NCI-H1436 treated with DMSO at 0.1 percent for 48 hours (cell line): Measurements from ENCODE around the gene MTUS2.

Source experiments
- DNase-seq: peaks from one replicate; lab custom pipeline; 2025; lab: John Stamatoyannopoulos, UW

Gene MTUS2

DNA sequence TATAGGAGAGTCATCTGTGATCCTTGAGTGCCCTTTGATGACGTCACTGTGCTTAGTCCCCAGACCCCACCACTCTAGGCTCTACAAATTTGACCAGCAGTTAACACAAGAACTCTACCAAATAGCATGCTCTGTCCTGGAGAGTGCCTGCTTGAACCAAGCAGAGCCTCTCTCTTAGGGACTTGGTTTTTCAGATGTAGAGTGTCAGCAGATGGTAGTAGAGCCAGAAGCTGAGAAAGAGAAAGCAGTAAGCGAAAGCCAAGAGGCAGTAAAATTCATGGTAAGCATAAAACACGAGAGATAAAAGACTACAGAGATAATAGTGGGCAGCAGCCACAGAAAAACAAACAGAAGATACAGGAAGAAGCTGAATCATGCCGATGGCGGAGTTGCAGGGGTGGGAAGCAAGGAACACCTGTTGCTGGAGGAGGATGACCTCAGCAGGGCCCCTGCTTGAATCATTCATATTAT lies 582.1 kb downstream of the MTUS2 start:
- no peak for DNase-seq

DNA sequence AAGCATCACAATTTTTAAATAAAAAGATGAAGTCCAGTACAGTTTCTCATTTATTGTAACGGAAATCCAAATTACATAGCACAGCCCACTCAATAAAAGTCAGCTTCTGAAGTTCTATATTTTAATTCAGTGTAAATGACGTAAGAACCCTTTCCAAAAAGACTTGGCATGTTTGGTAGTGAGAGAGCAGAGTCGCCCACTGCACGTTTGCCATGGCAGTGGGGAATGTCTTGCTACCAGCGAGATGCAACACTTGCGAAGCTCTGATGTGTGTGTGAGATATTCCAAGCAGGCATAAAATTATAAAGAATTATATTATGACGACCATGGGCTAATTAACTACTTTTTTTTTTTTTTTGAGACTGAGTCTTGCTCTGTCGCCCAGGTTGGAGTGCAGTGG lies 585.3 kb downstream of the MTUS2 start:
- DNase-seq: no peak

DNA sequence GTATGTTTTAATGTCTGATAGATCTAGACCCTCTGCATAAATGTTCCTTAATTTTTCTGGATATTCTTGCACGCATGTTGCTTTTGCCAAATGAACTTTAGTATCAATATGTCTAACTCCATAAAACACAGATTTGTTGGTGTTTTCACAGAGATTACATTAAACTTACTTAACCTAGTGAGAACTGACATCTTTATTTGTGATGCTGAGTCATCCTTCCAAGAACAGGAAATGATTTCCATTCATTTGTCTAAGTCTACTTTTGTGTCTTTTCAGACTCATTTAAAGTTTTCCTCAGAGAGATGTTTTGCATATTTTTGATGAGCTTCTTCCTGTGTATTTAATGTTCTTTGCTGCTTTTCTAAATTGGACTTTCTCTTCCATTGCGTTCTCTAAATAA lies 591.3 kb downstream of the MTUS2 start:
- DNase-seq: no peak

DNA sequence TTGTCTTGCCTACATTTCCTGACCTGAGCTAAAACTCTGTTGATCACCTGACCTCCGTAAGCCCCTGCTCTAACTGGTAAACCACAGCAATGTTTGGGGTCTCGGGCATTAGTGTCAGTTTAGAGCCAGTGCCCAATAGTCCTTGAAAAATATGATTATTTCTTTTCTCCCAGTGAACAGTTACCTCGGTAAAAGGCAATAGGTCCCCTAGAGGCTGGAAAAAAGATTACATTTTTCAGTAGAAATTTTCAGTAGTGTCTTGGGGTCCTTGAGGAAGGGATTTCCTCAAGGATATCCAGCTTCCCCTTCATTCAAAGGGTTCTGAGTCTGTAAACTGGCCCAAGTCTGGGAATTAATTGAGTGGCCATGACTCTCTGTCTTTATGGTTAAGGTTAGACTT lies 597.9 kb downstream of the MTUS2 start:
- no peak for DNase-seq

DNA sequence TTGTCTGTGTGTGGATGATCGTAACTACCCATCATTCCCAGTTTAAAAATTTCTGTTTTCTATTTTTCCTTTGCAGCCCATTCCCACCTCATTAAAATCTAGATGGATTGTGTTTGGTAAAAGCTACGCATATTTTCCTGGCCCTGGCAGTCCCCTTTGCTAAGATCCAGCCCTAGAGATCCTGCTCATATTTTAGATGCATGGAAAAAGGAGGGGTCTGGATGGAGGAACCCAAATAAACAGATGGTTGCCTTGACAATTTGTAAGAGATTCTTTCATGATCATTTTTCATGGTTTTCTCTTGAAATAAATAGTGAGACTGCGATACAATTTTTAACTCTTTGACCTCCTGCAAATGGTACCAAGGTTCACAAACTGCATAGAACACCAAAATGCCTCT lies 601.0 kb downstream of the MTUS2 start:
- no peak for DNase-seq

DNA sequence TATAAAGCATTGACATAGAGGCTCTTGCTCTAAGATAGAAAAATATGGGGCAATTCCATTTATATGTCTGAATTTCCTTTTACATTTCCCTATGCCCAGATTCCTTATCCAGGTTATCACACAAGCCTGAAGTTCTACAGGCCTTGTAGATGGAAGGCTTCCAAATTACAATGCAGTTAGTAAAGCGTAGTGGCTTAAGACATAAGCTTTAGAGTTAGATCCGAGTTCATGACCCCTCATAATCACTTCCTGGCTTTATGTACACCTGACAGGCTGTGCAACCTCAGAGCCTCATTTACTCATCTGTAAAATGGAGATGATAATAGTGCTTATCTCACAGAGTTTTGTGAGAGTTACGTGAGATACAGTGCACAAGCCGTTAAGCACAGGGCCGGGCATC lies 601.9 kb downstream of the MTUS2 start:
- no peak for DNase-seq

DNA sequence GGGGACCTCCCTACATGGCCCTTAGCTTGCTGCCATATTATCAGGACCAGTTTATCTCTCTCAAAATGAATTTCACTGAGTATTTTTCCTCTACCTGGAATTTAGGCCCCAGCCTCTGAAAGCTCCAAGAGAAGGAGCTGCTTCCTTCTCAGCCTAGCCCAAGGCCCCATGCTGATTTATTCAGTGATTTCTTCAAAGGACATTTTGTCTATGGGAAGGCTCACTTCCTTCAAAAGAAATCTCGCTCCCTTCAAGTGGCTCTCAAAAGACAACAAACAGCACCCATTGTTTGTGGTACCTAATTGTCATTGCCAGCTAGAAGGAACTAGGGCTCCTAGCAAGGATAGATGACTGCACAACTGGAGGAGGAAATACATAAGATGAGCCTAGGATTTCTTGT lies 602.9 kb downstream of the MTUS2 start:
- DNase-seq: no peak

DNA sequence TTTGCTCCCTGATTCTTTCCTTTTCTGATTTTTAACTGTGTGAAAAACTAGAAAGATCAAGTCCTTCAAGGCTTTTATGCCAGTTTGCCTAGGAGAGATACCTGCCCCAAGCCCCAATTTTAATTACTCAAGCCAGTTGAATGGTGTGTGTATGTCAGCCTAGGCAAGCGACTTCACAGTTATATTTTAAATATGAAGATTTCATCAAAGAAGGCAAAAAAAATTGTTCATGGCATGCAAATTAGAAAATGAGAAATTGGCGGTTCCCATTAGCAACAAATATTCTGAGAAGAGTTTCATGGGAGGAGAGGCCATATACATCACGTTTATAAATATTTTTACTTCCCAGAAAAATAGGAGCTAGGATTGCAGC lies 607.8 kb downstream of the MTUS2 start:
- no peak for DNase-seq

DNA sequence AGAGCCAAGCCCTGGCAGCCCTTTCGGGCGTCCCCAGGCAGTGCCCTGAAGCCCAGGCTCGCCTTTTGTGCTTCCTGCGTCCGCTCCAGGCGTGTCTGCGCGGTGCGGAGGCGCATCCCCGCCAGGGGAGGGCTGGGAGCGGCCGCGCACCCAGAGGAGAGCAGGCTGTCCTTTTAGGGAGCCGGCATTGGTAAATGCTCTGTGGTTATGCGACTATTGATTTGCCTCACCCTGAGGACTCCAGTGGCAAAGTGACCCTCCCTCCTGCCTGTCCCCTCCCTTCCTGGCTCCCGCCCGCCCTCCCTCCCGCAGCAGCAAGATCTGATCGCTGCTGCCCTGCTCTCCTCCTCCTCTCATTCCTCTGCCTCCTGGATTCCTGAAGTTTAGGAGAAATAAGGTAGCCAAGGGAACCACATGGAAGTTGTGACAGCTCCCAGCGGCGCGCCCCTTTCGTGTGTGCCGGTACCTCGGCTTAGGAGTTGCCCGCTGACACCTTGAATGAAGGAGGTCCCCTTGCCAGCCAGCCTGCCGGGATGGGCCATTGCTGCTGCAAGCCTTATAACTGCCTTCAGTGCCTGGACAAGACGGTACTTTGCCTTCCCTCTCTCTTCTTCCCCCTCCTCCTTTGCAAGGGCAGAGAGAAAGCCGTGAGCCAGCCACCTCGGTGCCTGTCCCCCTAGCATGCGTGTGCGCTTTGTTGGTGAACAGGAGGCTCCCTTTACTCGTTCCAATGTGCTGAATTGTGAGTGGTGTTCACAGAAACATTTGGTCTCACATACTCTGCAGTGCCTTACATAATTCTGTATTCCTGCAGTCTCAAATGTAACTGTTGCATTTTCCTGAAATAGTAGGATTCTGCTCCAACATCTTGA lies 608.4 kb downstream of the MTUS2 start:
- no peak for DNase-seq

DNA sequence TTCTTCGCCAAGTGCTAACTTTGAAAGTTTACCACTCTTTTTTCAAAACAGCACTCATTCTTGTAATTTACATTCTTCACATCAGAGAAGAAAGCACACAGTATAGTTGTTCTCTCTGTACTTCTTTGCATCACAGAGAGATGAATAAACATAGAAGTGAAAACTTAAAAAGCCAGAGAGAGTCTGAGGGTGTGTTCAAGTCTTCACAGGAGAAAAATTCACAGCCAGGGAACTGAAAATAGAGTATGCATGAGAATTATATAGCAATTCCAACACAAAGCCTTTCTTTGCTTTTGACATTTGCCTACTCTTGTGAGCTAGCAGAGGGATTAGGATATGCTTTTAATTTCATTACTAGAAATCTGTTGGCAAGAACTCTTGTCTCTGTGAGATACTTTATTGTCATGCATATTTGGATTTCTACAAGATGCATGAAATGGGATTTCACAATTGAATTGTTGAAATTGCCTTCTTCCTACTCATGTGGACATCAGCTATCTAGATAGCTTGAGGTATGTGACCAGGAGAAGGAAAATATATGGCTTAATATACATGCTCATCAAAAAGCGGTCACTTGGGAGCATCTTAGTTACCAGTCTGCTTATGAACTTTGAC lies 609.3 kb downstream of the MTUS2 start:
- DNase-seq: no peak

DNA sequence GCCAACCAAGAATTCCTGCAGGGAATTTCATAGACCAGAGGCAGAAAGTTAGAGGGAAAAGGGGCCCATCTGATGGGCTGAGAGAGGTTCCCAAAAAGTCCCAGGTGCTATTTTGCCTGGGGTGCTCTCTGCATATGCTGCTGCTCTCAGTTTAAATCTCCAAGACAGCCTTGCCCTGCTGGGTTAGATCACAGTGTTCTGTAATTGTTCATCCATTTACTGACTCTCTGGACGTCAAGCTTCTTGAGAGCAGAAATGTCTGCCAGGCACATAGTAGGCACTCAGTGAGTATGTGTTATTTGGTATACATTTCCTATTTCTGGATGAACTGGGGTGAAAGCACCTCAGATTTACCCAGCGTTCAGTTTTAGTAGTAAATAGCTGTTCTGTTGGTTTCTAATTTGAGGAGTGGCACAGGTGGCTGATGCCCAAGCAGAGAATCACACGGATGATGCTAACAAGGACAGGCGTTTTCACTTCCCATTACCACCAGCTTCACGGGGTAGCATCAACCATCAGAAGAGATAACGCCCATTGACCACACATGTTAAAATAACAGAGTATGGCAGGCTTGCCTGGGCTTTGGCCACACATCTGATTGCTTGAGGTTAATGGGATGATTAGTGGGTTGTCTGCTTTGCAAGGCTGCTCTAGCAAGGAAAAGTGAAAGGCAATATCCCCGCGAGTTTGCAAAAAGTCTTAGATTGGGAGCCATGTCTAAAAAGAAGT lies 614.2 kb downstream of the MTUS2 start:
- no peak for DNase-seq

DNA sequence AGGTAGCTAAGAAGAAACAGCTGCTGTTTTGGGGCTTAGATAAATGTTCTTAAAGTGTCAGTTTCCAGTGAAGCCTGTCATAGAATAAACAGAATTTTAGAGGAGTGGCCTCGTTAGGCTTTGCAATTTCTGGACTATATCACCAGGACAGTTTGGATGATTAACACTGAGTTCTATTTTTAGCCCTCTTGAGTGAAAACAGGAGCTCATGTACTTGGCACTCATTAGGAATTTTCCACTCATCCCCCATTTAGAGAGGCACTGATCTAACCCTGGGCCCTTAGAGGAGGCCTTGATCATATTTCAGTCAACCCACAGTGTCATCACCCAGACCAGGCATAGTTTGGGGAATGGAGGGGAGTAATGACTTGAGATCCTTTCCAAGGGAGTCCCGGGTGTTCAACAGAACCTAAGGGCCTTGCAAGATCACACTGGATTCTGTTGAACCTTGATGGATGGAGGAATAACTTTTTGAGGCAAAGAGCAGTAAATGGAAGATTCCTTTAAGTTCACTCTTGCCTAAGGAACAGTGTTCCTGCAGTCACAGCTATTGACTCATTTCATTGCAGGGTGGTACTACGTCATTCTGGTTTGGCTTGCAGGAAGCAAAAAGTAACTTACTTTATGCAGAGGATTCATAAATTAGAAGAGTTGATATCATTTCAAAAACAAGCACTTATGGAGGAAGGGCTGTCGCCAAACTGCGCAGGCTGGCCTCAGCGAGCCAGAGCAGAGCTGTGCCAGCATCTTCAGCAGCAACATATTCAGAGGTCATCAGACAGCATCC lies 615.2 kb downstream of the MTUS2 start:
- DNase-seq: no peak

DNA sequence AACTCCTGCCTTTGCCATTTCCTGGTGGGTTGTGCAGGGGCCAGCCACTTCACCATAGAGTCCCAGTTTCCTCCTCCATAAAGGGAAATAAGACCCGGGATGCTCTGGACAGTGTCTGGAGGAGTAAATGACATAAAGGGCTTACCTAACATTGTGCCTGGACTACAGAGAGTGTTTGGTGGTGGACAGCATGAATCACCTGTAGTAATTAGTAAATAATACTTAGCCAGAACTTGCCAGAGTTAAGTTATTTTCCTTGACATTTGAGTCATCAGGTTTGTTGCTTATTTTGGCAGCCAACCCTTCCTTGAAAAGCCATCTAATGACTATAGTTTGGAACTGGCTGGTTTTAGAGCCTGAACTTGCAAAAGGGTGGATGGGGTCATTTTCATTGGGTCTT lies 616.2 kb downstream of the MTUS2 start:
- DNase-seq: no peak

DNA sequence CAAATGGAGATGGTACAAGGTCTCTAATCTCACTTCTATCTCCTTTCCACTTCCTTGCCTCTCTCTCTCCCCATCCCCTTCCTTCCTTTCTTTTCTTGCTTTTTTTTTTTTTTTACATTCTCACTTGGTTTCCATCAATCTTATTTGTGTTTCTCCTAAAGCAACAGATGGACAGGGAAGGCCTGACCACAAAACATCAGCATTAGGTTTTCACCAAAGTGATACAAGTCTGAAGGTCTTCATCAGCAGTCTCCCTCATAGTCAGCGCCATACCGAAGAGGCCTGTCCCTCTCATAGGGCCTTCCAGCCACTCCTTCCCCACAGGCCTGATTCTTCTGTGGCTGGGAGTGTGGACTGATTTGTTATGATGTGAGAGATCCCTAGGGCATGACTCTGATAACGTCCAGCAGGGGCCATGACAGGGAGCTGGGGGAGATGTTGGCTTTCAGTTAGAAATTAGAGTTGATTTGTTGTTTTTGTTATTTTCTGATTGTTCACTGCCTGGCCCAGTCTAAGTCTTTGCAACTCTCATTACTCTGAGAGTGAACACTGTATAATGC lies 616.7 kb downstream of the MTUS2 start:
- DNase-seq: no peak

DNA sequence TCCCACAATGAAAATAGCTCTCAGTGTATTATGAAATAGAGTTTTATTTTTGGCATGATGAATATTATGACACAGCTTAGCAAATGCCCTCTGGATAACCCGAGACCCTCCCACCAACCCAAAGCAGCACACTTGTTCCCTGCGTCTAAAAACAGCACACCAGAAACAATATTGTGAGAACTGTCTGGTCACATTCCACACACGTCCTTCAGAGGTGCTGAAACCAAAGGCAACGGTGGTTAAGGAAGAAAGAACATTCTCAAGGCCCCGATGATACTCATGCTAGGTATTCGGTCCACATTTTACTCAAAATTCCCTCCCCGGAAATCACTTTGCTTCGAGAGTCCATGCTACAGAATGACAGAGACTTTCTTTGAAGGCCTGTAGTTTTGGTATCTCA lies 618.6 kb downstream of the MTUS2 start:
- no peak for DNase-seq

DNA sequence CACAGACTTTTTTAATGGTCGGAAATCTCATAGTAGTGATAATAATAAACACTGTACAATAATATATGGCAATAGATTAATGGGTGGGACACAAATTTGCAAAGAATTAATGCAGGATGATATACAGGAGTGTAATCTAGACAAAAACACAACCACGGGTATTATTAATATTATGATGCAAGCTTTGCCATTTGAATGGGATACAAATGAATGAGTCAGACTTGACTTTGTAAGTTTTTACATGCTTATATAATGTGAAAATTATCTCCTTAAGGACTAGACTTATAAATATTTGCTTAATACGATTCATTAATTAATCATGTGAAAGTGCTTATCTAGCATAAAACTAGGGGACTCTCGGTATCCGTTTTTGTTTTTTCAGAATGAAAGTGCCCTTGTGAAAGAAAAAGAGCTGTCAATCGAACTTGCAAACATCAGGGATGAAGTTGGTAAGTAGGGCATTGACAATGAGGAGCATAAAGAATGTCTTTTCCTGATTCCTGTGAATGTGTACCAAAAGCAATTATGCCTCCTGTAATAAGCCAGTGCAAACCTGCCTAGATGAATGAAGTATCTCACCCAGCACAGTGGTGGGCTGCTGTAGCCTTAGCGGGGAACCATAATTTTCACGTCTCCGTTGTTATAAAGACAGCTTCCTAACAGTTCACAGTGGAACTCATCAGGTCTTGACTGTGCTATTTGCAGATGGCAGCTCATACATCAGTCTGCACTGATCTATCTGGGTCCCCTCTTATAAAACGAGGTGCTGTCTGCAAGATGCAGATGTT lies 619.7 kb downstream of the MTUS2 start:
- DNase-seq: no peak

DNA sequence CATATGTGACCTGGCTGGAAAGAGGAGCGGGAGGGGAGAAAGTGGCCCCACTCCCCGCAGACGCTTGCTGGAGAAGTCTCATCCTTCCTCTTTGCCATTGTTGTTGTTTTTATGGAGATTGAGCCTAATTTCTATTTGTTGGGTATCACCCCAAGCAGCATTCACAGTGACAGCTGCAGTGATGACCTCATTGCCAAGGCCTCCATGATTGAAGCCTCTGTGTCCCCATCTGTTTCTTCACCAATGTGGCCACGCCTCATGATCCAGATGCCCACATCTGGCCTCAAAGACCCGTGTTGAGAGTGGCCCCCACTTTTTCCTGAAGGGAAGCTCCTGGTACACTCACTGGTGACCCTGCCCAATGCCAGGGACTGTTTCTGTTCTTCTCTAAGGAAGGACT lies 621.2 kb downstream of the MTUS2 start:
- DNase-seq: no peak

DNA sequence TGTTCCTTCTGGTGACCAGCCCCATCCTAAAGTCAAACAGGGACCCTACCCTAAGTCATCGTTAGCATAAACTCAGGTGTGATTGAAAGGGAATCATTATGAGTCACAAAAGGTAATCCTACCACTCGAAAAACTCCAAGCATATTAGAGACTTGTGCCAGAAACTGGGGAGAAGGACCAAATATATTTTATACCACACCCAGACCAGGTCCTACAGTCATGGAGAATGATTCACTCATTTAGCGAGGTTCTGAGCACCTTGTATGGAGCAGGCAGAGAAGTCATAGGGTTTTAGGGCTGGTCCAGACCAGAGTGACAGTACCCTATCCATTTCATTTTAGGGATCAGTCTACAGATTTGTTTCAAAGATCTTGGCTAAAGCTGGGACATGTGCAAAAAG lies 625.9 kb downstream of the MTUS2 start:
- DNase-seq: no peak

DNA sequence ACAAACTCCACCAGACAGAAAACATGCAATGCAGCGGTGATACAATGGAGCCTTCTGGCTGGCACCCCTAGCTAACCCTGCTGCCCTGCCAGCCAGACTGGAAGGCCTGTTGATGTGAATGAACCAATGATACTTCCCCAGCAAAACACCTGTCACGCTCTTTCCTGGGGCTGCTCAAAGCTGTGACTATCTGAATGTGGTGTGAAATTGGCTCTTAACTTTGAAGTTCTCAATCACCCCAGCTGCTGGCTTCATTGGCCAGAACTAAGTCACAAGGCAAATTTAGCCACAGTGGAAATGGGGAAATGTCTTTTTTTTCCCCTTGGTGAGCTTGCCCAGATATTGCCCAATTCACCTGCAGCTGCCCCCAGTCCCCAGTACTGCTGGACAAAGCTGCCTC lies 628.0 kb downstream of the MTUS2 start:
- DNase-seq: no peak

DNA sequence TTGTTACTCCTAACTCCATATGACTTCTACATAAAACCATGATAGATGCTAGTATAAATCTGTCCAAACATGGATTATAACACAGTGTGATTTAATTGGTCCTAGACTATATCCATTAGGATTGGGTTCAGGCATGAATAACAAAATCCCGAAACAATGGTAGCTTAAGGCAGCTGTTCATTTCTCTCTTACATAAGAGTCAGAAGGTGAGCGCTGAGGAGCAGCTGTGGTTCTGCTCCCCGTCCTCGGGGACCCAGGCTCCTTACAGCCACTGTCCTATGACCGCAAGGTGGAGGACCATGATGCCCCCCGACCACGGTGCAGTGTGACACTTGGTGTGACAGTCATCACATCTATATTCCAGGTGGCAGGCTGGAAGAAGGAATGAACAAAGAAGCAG lies 629.6 kb downstream of the MTUS2 start:
- DNase-seq: no peak

DNA sequence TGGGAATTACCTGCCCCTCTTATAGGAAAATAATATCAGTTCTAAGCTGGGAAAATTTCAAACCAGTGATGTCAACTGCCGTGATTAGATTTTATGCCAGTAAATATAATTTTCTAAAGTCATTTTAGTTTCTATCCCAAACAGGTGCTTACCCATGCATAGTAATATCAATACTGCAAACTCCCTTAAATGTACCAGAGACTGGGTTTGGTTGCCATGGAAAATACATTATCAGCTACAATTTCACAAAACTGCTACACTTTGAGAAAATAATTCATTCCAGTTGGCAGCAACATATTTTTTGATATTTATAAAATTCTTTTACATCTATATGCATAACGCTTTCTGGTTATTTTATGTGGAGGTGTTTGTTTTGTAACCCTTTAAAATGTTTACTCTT lies 631.8 kb downstream of the MTUS2 start:
- no peak for DNase-seq
